PC-9 (cell line): ENCODE results near the gene DEXI.

ENCODE experiments used
- EZH2 ChIP-seq: fragments of 200-600 bp; sonication (generic); IDR thresholded peaks from 2 replicates; pipeline ENCODE4 v1.8.0; 2017; ENCODE audit warnings: antibody characterized with exemption, low read depth
- TF ChIP-seq, protein P1 (sequence below): fragments of 200-600 bp; sonication (generic); conservative IDR thresholded peaks from 2 replicates; pipeline ENCODE4 v1.6.1; 2017; ENCODE audit warnings: mixed run types, antibody characterized with exemption, mild to moderate bottlenecking, moderate library complexity

GRCh38 chr16:10896165-10896564 is 46.1 kb downstream of the DEXI start:
- no peak for TF ChIP-seq EZH2
- TF ChIP-seq, protein P1, sequence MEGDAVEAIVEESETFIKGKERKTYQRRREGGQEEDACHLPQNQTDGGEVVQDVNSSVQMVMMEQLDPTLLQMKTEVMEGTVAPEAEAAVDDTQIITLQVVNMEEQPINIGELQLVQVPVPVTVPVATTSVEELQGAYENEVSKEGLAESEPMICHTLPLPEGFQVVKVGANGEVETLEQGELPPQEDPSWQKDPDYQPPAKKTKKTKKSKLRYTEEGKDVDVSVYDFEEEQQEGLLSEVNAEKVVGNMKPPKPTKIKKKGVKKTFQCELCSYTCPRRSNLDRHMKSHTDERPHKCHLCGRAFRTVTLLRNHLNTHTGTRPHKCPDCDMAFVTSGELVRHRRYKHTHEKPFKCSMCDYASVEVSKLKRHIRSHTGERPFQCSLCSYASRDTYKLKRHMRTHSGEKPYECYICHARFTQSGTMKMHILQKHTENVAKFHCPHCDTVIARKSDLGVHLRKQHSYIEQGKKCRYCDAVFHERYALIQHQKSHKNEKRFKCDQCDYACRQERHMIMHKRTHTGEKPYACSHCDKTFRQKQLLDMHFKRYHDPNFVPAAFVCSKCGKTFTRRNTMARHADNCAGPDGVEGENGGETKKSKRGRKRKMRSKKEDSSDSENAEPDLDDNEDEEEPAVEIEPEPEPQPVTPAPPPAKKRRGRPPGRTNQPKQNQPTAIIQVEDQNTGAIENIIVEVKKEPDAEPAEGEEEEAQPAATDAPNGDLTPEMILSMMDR = no peak
